Measurements from ENCODE around the gene GALNTL6.

The GALNTL6 gene

DNA sequence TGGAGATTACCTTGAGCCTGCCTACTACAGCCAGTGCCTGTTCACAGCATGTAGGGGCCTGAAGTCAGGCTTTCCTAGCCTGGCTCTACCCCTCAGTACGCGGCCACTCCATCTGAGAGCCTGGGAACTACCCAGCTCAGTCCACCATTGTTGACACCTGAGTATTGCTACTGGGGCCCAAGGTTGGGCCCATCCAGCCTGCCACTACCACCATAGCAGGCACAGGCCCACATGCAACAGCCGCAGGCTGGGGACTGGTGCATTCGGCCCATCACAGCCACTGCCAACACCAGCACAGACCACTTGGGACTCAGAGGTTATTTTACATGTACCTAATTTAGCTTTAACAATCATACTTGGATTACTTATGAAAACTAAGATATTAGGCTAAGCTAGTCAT lies 314.0 kb downstream of the GALNTL6 start:
- DNase-seq = no peak

- DNase-seq = no peak
Measured at GRCh38 chr4:172129593-172129992, 316.4 kb downstream of the GALNTL6 start.

- no peak for DNase-seq
Measured at GRCh38 chr4:172134521-172134920, 321.3 kb downstream of the GALNTL6 start.

DNA sequence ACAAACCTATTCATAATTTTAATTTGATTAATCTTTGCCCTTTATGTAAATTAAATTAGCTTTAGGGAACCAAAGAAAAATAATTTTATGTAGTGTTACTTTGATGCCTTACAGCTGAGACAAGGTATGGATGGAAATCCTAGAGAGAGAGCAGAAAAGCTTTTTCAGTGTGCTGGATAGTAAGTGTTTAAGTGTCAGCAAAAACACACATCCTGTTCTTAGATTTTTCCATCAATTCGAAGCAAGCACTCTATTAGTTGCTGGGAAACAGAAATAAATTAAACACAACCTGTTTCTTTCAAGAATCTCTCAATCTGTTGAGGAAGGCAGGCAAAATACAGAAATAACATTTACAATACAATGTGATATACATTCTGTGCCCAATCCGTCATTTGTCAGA lies 327.8 kb downstream of the GALNTL6 start:
- DNase-seq = no peak

DNA sequence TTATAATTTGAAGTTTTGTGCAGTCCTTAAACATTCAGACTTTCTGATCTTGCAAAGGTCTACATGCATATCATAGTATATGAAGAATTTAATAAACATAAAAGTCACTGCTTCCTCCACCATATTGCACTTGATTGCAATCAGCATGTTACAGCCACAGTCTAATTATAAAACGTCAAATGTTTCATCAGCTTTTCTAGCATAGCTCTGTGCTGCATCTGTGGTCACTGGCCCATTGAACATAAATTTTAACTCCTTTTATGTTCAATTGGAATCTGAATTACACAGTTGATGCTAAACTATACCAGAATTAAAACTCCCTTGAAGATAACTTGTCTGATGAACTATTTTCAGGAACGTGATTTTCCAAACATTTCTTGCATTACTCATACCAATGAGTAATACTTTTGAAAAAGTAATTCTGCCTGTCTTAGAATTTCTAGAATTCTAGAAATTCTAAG lies 329.1 kb downstream of the GALNTL6 start:
- DNase-seq = no peak

GRCh38 chr4:172143605-172144314 lies 330.6 kb downstream of the GALNTL6 start:
- no peak for DNase-seq

DNA sequence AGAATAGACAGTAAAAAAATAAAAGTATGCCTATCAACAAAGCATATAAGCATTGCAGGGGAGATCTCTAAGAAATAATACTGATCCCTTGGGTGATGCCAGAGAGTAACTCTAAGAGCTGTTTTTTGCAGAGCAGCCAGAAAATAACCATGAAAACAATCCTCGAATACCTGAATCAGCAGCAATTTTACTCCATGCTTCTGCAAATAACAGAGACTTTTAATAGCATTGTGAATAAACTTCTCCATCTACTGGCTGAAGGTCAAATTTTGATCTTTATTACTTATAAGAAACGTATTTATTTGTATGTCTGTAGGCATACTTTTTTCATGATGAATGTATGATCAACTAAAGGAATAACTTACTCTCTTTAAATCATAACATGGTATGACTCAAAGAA lies 334.5 kb downstream of the GALNTL6 start:
- DNase-seq = no peak

- DNase-seq = no peak
Measured at GRCh38 chr4:172149329-172149728, 336.1 kb downstream of the GALNTL6 start.

DNA sequence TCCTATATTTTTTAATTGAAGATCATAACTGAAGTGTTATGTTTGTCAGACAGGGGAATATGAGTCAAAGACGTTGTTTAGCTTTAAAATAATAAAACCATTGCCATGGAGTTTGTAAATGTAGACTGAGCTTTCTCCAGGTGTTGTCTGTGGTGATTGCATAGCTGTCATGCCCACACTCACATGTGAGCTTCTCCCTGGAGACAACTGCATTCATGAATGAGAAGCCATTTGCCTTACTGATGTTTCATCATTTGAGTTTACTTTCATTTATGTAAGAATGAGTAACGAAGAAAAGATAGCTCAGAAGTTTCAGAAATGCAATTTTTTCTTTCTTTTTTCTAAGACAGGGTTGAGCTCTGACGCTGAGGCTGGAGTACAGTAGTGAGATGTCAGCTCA lies 339.1 kb downstream of the GALNTL6 start:
- DNase-seq = no peak

GRCh38 chr4:172153719-172154118 lies 340.5 kb downstream of the GALNTL6 start:
- DNase-seq = no peak

GRCh38 chr4:172155838-172156345 lies 342.7 kb downstream of the GALNTL6 start:
- DNase-seq = no peak

DNA sequence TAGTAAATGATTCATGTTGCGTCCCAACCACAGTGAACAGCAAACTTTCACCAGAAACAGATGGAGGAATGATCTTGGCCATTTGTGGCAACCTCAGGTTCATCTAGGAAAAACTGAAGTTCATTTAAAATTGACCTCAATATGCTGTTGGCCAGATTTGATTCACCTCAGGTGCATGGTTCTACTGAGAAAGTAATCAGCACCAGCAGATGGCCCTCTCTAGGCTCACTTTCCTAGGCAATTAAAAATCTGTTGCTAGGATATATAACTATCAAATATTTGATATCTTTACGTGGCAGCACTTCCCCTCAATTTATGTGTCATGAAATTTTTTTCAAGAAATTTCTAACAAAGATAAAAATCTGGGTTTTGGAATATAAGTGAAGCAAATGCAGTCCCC lies 344.7 kb downstream of the GALNTL6 start:
- no peak for DNase-seq

DNA sequence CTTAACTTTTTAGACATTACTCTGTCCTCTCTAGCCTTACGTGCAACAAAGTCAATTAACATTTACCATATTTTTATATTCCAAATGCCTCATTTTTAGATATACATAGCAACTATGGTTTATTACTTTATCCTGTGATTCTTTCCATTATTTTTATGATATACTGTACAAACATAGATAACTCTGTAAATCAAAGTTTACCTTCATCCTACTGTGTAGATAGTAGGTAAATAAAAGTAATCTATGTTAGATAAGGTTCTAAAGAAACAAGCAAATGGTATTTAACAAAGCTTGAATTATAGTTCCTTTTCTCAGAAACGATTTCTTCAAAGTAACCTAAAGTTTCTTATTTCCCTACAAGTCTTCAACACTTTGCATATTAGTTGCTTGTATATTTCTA lies 350.0 kb downstream of the GALNTL6 start:
- no peak for DNase-seq

DNA sequence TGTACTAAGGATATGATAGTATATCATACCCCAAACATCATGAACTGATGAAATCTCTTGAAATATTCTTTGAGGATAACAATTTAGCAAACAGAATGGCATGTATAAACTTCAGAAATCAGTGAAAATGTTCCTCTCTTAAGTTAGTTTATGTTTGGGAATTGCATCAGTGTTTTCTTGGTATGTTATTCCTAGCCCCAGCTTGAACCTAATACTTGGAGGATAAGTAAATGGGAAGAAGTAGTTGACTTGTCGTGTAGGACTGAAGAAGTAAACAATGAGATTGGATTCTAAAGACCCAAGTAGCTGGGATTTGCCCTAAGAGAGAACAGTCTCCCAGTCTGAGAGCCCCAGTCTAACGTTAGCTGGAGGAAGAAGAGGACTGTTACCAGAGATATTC lies 355.7 kb downstream of the GALNTL6 start:
- DNase-seq = no peak

DNA sequence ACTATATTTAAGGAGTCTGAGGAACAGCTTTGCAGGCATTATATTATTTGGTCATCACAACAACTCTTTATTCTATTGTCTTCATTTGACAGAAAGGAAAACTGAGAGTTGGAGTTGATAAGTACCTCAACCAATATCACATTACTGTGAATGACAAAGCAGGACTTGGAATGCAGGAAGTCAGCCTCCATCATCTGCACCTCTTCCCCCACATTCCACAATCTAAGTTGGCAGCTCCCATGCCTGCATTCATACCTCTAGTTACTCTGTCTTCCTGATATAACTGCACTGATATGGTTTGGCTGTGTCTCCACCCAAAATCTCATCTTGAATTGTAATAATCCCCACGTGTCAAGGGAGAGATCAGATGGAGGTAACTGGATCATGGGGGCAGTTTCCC lies 356.7 kb downstream of the GALNTL6 start:
- DNase-seq = no peak

GRCh38 chr4:172173206-172173605 lies 360.0 kb downstream of the GALNTL6 start:
- no peak for DNase-seq

DNA sequence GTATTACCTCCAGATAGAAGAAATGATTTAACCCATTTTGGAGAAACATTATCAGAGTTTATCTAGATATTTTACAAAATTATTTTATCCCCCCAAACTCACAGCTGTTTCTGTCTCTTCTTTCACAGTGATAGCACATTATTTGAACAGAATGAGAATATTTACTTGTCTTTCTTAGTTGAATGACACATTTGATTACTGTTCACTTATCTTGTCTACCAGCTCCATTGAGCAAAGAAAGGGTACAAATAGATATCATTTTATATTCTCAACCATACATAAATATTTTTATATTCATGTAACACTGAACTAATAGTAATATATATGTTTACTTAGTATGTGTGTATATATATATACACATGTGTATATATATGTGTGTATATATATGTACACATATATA lies 364.2 kb downstream of the GALNTL6 start:
- no peak for DNase-seq

- DNase-seq = no peak
Measured at GRCh38 chr4:172188248-172188988, 375.2 kb downstream of the GALNTL6 start.

DNA sequence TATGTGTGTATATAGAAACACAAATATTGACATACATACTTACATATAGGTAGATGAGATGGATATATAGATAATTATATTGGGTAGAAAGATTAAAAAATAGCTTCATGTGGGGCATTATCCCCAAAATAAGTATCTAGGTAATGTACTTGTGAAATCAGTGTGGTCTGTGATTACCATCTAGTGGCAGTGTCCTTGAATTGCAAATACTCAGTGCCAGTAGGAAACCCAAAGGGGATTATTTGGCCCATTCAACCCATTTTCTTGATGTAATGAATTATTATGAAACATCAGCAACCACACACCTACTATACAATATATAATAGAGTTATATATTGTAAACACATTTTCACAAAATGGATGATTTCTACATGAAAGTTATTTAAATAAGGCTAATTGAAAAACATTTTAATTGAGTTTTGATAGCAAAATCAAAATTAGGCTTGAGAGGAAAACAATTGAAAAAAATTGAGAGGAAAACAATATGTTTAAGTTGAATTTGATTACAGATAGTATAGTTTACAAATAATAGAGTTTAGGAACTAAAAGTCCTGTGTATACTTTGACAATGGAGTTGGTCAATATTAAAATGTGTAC lies 389.4 kb downstream of the GALNTL6 start:
- DNase-seq = no peak

GRCh38 chr4:172207258-172207657 lies 394.1 kb downstream of the GALNTL6 start:
- no peak for DNase-seq

DNA sequence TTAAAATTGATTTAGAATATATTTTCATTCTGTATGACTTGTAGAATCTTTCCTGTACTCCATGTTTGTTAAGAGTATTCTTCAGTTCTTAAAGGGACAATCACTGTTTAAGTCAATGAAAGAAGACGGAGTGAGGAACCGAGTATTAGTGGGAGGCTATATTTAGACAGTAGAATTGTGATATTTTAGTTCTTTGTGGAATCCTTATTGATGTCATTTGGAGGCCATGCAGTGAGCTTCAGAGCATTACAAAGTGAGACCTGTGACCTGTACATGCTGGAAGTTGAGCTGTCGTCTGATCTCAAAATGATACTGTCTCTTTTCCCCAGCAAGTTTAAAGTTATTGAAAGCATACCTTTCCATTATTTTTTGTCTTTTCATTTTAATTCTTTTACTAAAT lies 394.7 kb downstream of the GALNTL6 start:
- DNase-seq = no peak

DNA sequence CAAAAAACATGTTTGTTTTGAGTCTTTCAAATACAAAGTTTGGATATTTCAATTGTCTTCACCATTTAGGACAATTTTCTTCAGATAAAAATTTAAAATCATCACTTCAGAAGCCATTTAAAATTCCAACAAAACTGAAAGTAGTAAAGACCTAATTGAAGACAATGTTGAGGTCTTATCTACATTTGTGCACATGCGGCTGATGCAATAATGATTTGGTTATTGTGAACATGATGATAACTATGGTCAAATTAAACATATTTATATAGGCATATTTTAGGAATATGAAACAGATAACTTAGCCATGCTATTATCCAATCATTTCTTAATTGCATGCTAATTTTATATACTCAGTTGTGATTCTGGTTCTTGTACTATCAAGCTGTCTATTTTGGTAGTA lies 407.5 kb downstream of the GALNTL6 start:
- DNase-seq = no peak

- no peak for DNase-seq
Measured at GRCh38 chr4:172225457-172225856, 412.3 kb downstream of the GALNTL6 start.

DNA sequence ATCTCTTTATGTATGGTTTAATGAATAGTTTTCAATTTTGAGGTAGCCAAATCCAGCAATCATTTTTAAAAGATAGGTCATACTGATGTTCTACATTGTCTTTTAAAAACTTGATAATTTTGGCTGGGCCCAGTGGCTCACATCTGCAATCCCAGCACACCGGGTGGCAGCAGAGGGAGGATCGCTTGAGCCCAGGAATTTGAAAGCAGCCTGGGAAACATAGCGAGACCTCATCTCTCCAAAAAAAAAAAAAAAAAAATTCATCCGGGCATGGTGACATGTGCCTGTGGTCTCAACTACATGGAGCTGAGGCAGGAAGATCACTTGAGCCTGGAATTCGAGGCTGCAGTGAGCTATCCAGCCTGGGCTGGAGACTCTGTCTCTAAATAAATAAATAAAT lies 419.8 kb downstream of the GALNTL6 start:
- DNase-seq = no peak

Data from NCI-H187 treated with DMSO at 0.1 percent for 48 hours (cell line).